GM12872 (cell line): Measurements from ENCODE around the gene SLC6A16.

Experiments
- CTCF ChIP-seq: IDR thresholded peaks from 3 replicates; pipeline ENCODE4 v1.5.1; 2011; ENCODE audit warnings: low read depth, mild to moderate bottlenecking, low read length, moderate library complexity; ENCODE audit not compliant: insufficient read depth

The SLC6A16 gene

DNA sequence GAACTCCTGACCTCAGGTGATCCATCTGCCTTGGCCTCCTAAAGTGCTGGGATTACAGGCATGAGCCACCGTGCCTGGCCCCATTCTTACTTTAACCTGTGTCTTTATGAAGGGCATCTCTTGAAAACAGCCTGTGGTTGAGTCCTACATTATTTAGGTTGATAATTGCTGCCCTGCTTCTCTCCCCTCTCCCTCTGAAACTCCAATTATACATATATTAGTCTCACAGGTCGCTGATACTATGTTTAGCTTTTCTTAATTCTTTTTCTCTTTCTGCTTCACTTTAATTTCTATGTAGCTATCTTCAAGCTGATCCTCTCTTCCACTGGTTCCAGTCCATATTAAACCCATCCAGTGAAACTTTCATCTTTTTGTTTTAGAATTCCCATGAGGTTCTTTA is 75.1 kb downstream of the SLC6A16 start:
- TF ChIP-seq CTCF = no peak

GRCh38 chr19:49247676-49248075 is 77.3 kb downstream of the SLC6A16 start:
- no peak for TF ChIP-seq CTCF

DNA sequence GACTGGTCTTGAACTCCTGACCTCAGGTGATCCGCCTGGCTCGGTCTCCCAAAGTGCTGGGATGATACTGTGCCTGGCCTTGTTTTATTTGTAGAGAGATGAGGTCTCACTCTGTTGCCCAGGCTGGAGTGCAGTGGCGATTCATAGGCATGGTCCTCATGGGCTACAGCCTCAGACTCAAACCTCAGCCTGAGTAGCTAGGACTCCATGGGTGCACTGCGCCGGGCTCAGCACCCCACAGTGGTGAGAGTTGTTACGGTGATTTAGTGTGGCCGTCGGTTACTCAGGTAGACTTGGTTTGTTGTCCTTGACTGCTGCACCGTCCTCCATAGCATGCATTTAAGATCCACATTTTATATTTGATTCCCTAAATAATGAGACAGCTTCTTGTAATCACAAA is 80.7 kb downstream of the SLC6A16 start:
- no peak for TF ChIP-seq CTCF

- no peak for TF ChIP-seq CTCF
These were observed 81.3 kb downstream of the SLC6A16 start for GRCh38 chr19:49243726-49244125.

DNA sequence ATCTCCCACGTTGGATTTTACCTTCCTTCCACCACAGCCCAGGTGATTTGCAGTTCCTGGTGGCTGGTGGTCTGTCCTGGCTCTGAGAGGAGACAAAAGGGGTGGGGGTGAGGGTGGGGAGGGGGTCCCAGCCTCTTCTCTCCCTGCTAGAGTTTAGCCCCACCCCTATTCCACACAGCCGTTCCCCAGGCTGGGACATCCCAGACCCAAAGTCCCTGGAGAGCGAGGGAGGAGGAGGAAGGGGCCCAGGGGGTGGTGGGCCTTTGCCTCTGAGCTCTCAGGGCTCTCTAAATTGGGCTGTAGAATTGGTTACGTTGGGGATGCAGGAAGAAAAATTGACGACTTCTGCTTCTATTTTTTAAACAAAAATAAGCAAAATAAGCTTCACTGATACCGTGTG is 81.9 kb downstream of the SLC6A16 start:
- TF ChIP-seq CTCF = no peak

DNA sequence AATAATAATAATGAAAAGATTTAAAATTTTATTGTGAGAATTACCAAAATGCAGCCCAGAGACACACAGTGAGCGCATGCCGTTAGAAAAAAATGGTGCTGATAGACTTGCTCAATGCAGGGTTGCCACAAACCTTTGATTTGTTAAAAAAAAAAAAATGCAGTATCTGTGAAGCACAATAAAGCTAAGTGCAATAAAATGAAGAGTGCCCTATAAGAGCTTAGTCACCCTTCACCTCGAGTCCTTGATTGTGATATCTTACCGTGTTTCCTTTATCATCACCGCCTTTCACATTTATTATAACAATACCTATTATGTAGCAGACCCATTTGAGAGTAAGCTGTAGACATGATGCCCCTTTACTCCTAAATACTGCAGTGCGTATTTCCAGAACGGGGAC is 83.2 kb downstream of the SLC6A16 start:
- no peak for TF ChIP-seq CTCF
